HG03139 (cell line): Measurements from ENCODE around the gene GPR157.
A peak's percentile ranks its signal among the peaks of the same experiment; 100 is the strongest.
"Not testable (repeated sequence)": the region's sequence is repeated elsewhere in the genome, so short reads cannot be mapped to it uniquely, and the experiment has no call there.

Experiments
- ATAC-seq: cut with Tn5 transposase; IDR thresholded peaks from one replicate; pipeline ENCODE4 v1.9.1; 2021; ENCODE audit not compliant: unreplicated experiment

GPR157 gene

DNA sequence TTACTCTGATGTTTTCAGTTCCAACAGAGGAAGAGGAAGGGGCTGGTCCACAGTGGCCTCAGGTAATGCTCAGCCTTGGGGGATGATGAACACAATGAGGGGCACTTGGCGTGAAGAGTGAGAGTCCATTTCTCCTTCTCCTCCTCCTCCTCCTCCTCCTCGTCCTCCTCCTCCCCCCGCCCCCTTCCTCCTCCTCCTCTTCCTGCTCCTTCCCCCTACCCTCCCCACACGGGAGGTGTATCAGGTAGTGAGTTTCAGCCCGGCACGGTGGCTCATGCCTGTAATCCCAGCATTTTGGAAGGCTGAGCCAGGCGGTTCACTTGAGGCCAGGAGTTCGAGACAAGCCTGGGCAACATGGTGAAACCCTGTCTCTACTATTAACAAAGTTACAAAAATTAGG lies 17.3 kb upstream of the GPR157 start:
- ATAC-seq, result no peak

- ATAC-seq, result no peak
Measured at GRCh38 chr1:9145714-9146113, 16.8 kb upstream of the GPR157 start.

DNA sequence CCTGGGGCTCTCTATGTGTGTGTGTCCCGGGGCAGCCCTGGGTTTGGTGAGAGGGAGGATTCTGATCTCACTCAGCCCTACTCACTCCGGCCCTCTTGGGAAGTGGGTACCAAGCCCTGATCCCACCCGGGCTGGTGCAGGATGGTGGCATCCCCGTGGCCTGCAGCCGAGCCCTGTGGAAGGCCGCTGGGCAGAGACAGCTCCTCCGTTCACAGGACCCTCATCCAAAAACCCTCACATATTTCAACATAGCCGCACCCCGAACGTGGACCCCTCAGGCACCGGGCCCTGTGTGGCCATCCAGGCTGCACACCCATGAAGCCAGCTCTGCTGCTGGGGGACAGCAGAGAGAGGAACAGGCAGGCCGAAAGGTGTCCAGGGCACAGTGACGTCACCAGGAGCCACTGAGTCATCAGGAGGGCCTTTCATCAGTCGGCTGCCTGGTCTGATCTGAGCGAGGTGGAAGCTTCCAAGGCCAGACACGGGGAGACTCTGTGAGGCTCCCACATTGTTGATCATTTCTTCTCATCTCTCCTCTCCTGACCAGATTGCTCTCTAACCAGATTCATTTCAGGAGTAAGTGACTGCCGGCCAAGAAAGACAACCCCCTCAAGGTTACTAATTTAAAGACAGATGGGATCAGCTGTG lies 16.2 kb upstream of the GPR157 start:
- ATAC-seq, result no peak

DNA sequence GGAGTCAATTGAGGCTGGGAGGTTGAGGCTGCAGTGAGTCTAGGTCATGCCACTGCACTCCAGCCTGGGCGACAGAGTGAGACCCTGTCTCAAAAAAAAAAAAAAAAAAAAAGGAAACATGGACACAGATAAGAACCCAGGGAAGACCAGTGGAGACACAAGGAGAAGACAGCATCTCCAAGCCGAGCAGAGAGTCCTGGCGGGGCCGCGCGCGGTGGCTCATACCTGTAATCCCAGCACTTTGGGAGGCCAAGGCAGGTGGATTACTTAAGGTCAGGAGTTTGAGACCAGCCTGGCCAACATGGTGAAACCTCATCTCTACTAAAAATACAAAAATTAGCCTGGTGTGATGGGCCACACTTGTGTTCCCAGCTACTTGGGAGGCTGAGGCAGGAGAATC lies 15.6 kb upstream of the GPR157 start:
- not testable (repeated sequence) for ATAC-seq

DNA sequence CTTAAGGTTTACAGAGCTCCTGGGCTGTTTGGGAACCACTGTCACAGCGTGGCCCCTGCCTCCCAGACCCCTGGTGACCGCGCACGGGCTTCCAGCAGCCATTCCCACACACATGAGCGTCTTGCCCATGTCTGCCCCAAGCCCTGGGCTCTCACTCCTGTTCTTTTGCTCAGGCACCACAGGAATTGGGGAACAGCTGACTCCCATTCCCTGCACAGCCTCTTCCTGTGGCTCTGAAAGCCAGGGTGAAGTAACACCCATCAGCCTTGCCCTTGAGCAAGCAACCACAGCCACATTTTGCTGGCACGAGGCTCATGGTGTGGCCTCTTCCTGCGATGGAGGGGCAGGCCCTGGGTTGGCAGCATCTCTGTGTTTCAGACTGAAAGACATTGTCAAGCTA lies 14.3 kb upstream of the GPR157 start:
- no peak for ATAC-seq

DNA sequence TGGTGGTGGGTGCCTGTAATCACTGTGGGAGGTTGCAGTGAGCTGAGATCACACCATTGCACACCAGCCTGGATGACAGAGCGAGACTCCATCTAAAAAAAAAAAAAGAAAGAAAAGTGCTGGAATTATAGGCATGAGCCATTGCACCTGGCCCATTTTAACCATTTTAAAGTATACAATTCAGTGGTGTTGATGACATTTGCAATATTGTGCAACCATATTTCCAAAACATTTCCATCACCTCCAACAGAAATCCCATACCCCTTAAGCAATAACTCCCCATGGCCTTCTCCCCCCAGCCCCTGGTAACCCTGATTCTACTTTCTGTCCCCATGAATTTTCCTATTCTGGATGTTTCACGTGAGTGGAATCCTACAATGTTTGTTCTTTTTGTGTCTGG lies 11.0 kb upstream of the GPR157 start:
- no peak for ATAC-seq

- no peak for ATAC-seq
Measured at GRCh38 chr1:9136932-9137331, 8.0 kb upstream of the GPR157 start.

DNA sequence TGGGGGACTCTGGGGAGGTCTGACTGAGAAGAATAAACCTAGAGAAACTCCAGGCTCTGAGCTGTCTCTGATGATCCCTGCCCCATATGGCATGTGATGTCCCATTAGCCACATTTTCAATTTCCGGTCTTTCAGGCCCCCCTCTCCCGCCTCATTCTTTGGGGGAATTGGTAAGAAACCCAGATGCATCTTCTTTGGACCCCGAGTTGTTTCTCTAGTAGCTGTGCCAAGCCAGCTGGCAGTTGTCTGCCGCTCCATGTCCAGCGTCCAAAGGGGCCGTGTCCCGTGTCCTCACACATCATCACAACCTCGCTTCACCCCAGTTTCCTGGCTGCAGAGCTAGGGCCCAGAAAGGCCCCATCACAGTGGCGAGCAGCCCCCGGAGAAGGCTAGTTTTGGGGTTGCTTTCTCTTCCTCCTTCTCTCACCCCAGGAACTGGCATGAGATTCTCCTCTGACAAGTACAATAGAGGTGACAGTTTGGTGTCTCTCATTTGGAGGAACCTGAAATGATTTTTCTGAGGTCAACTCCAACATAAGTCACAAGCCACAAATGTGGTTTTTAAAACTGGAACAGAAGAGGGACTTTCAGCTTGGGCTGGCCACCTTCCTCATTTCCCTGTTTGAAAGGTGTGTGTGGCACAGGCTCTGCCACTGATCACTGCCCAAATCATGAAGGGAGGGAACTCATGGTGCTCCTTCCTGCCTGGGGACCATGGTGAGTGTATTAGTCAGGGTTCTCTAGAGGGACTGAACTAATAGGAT lies 6.4 kb upstream of the GPR157 start:
- no peak for ATAC-seq

DNA sequence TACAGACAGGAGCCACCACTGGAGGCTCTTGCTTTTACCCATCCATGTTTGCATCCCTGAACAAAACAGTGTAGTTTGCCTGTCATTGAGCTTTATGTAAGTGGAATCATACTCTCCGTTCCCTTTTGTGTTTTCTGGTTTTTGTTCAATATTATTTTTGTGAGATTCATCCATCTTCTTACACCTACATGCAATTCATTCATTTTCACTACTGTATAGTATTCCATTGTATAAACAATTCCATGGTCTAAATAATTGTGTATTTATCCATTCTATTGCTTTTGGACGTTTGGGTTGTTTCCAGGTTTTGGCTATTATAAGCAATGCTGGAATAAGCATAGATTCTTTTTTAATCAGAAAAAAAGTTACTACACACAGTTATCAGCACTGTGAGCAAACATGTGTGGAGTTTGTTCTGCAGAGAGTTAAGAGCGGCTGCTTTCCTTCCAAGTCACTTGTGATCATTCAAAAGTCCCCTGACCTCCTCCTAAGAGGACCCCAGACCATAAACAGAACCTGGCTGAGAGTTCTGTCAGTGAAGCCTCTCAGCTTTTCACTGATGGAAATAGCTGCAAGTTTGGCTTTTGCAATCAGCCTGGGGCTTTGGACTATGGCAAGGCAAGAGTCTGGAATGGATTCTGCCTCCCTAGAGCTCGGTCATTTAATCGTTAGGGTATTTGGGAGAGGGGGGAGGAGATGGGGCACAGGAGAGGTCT lies 5.1 kb upstream of the GPR157 start:
- no peak for ATAC-seq

GRCh38 chr1:9129266-9130041 lies 552 bp upstream of the GPR157 start:
- ATAC-seq, result peak; percentile 64

- ATAC-seq, result peak; percentile 4
Measured at GRCh38 chr1:9128166-9128519, 759 bp downstream of the GPR157 start.

- no peak for ATAC-seq
Measured at GRCh38 chr1:9127395-9128165, 1.3 kb downstream of the GPR157 start.

- ATAC-seq, result no peak
Measured at GRCh38 chr1:9126511-9126910, 2.4 kb downstream of the GPR157 start.

DNA sequence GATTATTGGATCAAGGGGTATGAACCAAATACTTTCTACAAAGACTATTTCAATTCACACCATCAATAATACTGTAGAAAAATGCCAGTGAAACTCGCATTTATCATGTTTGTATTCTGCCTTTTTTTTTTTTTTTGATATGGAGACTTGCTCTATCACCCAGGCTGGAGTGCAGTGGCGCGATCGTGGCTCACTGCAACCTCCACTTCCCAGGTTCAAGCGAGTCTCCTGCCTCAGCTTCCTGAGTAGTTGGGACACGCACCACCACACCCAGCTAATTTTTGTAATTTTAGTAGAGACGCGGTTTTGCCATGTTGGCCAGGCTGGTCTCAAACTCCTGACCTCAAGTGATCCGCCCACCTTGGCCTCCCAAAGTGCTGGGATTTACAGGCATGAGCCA lies 3.1 kb downstream of the GPR157 start:
- ATAC-seq, result not testable (repeated sequence)

- no peak for ATAC-seq
Measured at GRCh38 chr1:9125325-9125724, 3.6 kb downstream of the GPR157 start.

GRCh38 chr1:9124389-9124788 lies 4.5 kb downstream of the GPR157 start:
- not testable (repeated sequence) for ATAC-seq

GRCh38 chr1:9123665-9124064 lies 5.2 kb downstream of the GPR157 start:
- ATAC-seq, result not testable (repeated sequence)

- no peak for ATAC-seq
Measured at GRCh38 chr1:9121496-9122409, 7.1 kb downstream of the GPR157 start.

GRCh38 chr1:9120312-9120958 lies 8.5 kb downstream of the GPR157 start:
- ATAC-seq, result no peak
